Loucy (cell line): ENCODE measurements around the gene RMC1.

Experiments
- EZH2phosphoT487 ChIP-seq: fragments of 200-600 bp; IDR thresholded peaks from 2 replicates; pipeline ENCODE4 v1.6.1; 2018; ENCODE audit warnings: antibody characterized with exemption, mild to moderate bottlenecking, moderate library complexity, borderline replicate concordance
- TF ChIP-seq, protein P1 (sequence below): fragments of 200-600 bp; sonication (generic); conservative IDR thresholded peaks from 2 replicates; pipeline ENCODE4 v1.5.1; 2014; ENCODE audit warnings: mild to moderate bottlenecking, antibody characterized with exemption, low read length

DNA sequence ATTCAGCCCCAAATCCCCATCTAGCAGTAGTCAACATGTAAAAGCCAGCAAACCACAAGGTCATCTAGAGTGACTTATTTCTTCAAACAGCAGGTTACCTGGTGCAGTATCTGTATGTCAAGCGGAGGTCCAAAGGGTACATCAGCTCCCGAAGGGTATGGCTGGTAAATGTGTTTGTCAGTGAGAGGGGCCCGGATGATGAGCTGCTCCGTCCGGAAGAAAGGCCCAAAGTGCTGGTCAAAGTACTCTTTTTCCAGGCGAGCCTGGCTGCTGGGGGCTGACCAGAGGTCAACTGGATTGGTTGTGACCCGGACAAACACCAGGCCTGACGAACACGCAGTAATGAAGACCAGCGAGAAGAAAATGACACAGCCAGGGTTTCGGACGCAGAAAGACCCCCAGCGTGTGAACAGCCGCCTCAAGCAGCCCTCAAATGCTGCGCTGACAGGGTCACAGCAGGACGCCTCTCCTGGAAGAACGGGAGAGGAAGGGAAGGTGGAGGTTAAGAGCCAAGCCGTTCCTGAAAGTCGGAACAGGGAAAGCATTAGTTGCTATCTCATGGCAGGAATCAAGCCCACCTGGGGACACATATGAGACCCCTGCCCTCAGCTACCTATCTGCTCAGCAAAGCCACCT, 53.0 kb downstream of the RMC1 start:
- TF ChIP-seq, protein P1, sequence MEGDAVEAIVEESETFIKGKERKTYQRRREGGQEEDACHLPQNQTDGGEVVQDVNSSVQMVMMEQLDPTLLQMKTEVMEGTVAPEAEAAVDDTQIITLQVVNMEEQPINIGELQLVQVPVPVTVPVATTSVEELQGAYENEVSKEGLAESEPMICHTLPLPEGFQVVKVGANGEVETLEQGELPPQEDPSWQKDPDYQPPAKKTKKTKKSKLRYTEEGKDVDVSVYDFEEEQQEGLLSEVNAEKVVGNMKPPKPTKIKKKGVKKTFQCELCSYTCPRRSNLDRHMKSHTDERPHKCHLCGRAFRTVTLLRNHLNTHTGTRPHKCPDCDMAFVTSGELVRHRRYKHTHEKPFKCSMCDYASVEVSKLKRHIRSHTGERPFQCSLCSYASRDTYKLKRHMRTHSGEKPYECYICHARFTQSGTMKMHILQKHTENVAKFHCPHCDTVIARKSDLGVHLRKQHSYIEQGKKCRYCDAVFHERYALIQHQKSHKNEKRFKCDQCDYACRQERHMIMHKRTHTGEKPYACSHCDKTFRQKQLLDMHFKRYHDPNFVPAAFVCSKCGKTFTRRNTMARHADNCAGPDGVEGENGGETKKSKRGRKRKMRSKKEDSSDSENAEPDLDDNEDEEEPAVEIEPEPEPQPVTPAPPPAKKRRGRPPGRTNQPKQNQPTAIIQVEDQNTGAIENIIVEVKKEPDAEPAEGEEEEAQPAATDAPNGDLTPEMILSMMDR, result no peak
- no peak for TF ChIP-seq EZH2phosphoT487
